Measurements from ENCODE around the gene TMEM88. TPM values are rescaled to one million over a fixed set of nuclear protein-coding genes. Genes with fewer than 3 reads are reported as not detected.

Gene TMEM88
- total RNA-seq, 1 donor from 2014 or later, result 3.4 TPM

Other genes with a start within 250 kb of the TMEM88 start
- gene FXR2, start 240.2 kb upstream of the TMEM88 start, total RNA-seq, result 48.7 and 50.7 TPM in 2 replicates
- gene SAT2, start 227.2 kb upstream of the TMEM88 start, total RNA-seq, result 134 and 135 TPM in 2 replicates
- 0.97 and 1.4 TPM in 2 replicates for gene SHBG, start 224.9 kb upstream of the TMEM88 start, total RNA-seq
- gene ATP1B2, start 204.1 kb upstream of the TMEM88 start, total RNA-seq, result 2.4 and 3.0 TPM in 2 replicates
- gene TP53, start 167.6 kb upstream of the TMEM88 start, total RNA-seq, result 98.7 and 99.5 TPM in 2 replicates
- gene WRAP53, start 166.6 kb upstream of the TMEM88 start, total RNA-seq, result 11.8 and 13.4 TPM in 2 replicates
- 12.3 and 12.7 TPM in 2 replicates for gene EFNB3, start 149.9 kb upstream of the TMEM88 start, total RNA-seq
- gene DNAH2, start 137.3 kb upstream of the TMEM88 start, total RNA-seq, result 0.03 and 0.05 TPM in 2 replicates
- gene KDM6B, start 20.8 kb upstream of the TMEM88 start, total RNA-seq, result 52.9 and 53.7 TPM in 2 replicates
- 65.8 and 66.2 TPM in 2 replicates for gene NAA38, start 2.5 kb downstream of the TMEM88 start, total RNA-seq
- gene CYB5D1, start 2.9 kb downstream of the TMEM88 start, total RNA-seq, result 8.5 and 10.2 TPM in 2 replicates
- 196 and 206 TPM in 2 replicates for gene CHD3, start 33.7 kb downstream of the TMEM88 start, total RNA-seq
- gene RNF227, start 61.2 kb downstream of the TMEM88 start, total RNA-seq, result 2.3 and 3.0 TPM in 2 replicates
- 2.6 and 3.7 TPM in 2 replicates for gene KCNAB3, start 74.8 kb downstream of the TMEM88 start, total RNA-seq
- 122 and 127 TPM in 2 replicates for gene TRAPPC1, start 76.9 kb downstream of the TMEM88 start, total RNA-seq
- 30.2 and 30.9 TPM in 2 replicates for gene CNTROB, start 77.1 kb downstream of the TMEM88 start, total RNA-seq
- gene GUCY2D, start 147.5 kb downstream of the TMEM88 start, total RNA-seq, result not detected in 2 replicates
- not detected in 2 replicates for gene ALOX15B, start 184.0 kb downstream of the TMEM88 start, total RNA-seq
- not detected in 2 replicates for gene ALOX12B, start 232.7 kb downstream of the TMEM88 start, total RNA-seq